GM19372 (cell line): Measurements from ENCODE around the gene AOPEP.
"Not testable (repeated sequence)": the region's sequence is repeated elsewhere in the genome, so short reads cannot be mapped to it uniquely, and the experiment has no call there.

Experiments
- ATAC-seq: cut with Tn5 transposase; IDR thresholded peaks from one replicate; pipeline ENCODE4 v1.9.1; 2021; ENCODE audit warnings: mild to moderate bottlenecking, low read depth, moderate library complexity; ENCODE audit not compliant: unreplicated experiment

Gene AOPEP

DNA sequence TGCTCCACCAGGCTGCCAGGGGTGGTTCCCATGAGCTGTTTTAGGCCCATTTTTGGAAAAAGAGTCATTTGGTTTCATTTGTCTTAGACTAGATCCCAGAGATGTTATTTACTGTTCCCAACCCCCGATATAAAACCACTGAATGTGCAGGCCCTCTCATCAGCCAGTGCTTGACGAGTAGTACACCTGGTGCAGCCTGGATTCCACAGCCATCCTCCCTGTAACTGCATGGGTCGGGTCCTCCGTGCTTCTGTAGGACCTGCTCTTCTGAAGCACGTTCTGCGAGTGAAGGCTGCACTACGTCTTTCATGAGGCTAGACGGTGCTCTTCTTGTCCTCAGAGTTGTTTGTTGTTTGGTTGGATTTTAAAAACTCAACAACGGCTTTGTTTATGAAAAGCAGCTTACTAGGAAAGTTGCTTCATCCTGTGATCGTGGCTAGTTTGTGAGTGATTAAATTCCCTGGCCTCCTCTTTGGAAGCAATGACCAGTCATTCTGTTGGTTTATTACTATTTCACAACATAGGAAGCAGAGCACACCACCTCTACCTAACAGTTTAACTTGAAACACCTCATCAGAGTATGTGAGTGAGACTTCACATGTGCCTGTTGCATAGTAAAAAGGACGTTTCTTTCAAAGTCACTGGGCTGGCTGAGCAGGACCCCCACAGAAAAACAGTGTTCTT is 135.2 kb downstream of the AOPEP start:
- ATAC-seq, result no peak

DNA sequence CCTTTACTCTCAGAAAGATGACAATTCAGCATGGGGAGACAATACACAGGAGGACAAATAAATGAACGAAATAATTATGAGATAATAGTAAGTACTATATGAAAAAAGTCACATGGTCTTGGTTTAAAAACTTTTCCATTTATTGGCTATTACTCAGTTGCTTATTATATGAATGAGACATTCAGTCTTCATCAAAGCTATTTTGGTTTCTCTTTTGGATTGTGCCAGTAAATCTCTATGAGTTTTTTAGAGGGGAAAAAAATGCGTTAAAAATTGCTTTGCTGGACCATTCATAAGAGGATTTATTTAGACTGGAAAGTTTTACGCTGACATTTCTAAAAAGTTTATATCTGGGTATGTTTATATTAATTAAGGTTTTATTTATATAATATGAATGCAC is 137.7 kb downstream of the AOPEP start:
- ATAC-seq, result no peak

DNA sequence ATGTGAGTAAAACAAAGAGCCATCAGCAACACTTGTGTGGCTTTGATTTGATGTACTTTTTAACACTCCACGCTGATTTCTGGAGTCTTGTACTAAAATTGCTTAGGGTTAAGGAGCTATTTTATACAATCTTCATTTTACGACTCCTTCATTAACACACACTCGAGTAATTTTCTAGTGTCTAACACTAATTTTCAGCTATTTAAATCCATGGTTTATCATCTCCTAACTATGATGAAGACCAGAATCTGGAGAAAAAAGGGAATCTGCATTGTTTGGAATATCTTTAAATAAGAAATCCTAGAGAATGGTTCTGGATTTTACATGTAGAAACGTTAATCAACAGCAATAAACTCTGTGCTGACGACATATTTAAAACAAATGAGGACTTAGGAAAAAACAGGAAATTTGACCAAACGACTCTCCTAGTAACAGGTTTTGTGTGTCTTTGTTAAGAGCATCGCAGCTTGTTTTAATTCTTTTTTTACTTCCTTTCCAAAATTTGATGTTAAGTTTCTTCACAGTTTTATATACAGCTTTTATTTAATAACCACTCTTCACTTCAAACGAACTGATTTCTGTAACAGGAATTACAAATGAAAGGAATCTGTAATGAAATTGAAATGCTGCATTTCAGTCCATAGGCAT is 138.5 kb downstream of the AOPEP start:
- no peak for ATAC-seq

DNA sequence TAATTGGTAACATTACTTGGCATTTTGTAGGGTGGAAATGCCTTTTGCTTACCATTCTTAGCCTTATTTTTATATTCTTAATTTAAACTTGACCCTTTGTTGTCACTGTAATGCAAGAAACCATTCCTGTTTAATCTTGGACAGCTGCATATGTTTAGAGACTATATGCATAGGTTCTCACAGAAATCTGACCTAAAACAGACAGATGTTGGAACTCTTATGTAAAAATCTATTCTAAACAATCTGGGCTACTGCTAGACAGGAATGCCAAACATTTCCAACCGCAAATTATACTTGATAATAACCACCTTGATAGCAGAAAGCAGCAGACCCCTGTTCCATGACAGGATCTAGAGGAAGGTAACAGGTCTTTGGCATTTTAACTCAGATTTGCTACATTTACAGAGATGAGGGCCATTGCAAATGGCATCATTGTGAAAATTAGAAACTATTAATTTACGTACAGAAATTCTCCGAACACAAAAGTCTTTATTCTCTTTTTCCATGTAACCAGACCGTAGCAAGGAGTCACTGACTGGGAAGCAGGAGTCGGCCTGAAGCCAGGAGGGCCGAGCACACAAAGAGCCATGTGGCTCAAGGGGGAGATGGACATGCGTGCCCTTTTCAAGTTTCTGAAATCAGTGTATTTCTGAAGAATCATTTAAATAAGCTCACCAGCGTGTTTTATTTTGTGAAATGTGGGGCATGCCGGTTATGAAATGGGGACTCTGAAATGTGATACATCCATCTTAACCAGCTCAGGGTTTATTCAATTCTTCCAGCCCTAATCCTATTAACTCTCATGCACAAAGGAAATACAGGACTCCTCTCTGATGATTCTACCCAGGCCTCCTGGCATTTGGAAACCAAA is 139.3 kb downstream of the AOPEP start:
- ATAC-seq, result no peak

DNA sequence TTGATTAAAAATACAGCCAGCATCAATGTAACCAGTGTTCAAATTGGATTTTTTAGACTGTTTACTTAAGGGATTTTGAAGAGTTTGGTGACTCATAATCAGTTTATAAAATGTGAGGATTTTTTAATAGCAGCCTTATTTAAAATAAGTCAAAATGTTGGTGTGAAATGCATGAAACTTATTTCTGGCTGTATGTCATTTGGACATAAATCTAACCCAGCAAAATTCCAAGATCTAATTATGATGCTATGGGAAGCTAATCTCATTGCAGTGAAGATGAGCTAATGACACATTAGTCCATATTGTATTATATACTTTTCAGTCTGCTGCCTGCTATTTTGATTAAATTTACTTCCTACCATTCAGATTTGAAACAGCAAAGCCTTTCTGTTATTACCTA is 140.3 kb downstream of the AOPEP start:
- ATAC-seq, result no peak

DNA sequence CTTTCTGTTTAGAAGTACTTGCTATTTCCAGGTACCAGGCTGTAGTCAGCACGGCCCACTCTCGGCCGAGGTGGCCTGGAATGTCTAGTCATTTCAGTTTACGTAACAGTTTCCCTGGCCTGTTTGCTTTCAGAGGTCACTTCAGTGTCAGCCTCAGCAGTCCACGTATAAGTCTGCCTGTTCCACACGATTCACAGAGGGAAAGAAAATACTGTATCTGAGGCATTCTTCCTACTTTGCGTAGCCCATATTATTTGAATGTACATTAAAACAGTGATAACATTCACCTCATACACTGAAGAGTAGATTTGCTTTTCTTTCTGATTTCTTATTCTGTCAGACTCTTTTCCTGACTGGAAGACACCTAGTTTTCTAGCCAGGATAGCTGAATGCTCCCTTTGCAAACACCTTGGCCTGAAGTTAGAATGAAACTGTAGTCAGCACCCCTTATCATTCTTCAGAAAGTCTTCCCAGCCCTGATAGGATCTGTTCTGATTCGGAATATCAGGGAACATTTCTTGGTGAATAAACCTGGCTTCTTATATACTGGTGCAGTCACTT is 140.9 kb downstream of the AOPEP start:
- no peak for ATAC-seq

DNA sequence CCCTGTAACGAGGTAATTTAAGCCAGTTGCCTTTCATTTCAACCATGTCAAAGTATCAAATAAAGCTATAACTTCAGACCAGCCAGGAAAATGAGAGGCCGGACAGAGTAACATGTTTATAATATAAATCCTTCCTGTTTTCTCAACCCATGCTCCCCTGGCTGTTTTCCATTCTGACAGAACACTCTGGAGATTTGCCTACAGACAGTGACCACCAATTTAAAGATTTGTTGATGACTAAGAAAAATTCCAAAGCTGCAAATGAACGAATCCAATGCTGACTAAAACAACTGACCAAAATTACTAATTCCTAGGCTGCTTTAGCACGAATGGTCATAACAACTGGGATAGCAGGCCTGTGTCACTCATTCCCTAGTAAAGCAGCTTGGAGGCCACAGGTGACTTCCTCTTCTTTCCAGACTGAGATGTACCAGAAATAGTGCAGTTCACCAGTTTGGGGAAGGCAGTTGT is 141.4 kb downstream of the AOPEP start:
- ATAC-seq, result no peak

DNA sequence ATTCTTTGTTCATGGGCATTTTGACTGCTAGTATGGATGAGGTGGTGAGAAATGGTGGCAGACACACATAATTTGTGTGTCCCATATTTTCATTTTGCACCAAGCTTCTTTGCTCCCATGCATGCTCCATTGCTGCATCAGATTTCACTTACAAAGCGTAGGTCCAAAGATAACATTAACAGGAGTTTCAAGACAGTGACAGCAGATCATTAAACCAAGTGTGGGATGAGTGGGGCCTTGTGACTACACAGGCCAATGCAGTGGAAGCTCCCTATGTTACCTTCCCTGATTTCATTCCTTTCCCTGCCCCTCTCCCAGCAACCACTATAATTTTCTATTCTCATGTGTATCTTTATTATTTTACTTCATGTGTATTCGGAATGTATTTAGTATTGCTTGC is 142.0 kb downstream of the AOPEP start:
- ATAC-seq, result no peak

DNA sequence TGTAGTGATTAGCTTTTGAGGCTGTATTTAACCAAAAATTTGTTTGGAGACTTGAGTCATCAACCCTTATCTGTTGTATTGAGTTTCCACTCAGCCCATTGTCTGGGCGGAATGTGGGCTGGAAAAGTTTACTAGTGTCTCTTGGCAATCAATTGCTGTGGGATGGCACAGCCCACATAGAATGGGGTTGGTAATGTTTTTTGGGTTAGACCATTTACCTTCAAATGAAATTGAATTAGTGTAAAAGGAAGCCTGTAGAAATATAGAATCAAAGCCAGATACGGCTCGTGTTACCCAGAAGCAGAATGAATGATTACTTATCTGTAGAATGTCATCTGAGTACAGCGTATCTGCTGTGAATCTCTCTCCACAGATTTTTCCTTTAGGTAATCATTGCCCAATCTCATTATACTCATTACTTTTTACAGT is 142.9 kb downstream of the AOPEP start:
- ATAC-seq, result no peak

DNA sequence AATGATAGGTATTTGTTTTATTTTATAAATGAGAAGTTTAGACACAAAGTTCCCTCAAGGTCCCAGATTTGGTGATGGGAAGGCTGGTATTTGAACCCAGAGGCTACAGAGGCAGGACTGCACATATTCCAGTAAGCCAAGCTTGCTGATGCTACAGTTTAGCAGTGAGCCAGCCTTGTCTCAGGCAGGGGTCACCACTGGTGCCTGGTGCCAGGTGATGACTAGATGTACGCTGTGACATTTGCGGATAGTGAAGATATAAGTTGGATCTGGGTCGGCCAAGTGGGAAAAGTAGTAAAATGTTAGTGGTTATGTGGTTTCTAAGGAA is 143.9 kb downstream of the AOPEP start:
- ATAC-seq, result no peak

DNA sequence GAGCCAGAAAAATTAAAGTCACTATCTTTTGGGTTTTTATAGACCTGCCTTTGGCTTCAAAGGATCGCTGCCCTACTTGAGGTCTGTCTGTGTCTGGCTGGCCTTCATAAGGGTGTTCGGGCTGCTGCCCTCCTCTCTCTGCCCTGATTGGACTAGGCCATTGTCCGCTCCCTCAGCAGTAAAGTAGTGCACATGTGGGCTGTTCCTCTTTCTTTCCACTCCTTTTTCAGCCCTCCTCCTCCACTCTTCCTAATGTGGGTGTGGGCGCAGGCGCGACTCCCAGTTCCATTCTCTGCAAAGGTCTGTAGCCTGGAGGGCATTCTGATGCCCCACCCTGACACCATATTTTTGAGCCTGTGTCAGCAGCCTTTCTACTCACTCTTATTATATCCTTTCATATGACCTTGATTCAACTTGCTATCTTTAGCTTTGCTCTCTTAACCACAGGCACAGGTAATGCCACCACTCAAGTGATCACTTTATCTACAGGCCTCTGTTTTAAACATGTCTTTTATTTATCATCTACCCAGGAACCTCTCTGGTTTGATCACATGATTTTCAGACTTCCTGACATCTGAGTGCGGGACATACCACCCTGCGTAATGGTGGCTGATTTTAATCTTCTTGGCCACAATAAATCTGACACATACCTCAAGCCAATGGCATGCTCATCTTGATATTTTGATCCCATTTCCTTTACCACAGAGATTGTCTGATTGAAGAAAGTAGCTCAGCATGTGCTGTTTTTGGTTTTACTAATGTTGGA is 144.5 kb downstream of the AOPEP start:
- ATAC-seq, result no peak

DNA sequence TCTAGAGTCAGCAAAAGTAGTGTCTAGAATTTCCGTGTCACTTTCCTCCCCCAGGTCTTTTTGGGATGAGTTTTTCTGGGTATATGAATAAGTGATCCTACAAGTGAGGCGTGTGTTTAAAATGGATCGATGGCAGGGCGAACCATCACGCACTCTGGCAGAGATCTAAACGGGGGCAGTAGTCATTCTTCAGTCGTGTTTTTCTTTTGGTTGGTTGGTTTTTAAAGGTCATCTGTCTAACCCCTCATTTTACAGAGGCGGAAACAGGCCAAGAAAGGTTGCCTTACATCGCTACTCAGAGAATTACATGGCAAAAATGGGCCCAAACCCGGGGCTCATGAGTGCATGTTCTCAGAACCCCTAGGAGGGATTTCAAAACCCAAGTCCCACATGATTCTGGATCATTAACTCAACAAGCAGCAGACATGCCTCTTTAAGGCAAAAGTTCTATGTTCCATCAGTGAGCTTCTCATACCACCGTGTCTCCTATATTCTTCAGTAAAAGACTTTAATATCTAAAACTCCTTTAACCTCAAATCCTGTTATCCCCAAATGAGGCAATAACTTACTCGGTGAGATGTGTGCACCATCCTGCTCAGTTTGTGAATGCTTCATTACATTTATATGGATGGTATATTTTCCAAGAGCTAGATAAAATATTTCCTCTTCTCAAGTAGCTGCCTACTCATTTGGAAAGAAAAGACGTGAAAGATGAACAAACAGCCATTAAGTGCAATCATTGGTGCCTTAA is 145.8 kb downstream of the AOPEP start:
- no peak for ATAC-seq

DNA sequence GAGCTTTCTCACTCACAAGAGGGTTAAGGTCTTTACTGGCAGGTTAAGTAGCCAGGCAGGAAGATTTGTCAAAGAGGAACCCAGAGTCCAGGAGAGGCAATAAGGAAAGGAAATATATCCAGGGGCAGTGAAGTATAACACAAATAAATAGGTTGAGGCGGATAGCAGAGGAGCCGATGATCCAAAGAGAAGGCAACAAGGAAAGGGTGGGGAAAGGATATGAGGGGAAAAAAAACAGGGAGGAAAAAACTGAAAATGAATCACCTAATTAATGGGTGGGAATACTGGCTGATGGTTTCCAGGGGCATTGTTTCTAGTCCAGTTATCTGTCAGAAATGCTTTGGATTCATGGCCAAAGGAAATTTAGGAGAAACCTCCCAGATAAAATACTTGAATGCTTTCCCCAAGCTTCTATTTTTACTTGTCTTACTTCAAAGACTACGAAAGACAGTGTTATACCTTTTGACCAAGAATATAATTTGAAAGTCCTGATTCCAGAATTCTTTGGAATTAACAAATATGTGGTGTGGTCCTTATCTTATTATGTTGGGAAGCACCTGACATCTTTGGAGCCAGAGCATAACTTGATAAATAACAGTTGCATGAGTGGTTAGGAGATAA is 146.5 kb downstream of the AOPEP start:
- no peak for ATAC-seq

DNA sequence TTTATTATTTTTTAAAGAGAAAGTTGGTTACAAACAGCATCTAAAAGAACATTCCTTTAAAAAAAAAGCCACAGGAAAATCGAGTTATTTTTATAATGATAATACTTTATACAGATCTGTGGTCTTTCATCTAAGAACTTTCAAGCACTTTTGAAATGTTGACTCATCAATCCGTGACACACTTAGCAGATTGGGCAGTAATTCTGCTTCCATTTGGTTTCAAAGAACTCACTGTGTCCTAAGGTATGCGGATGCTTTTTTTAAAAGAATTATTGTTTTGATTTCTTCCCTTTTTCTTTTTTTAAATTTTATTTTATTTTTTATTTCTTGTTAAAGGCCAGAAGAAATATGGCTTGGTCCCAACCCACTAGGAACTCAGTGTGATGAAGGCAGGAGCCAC is 147.8 kb downstream of the AOPEP start:
- no peak for ATAC-seq

DNA sequence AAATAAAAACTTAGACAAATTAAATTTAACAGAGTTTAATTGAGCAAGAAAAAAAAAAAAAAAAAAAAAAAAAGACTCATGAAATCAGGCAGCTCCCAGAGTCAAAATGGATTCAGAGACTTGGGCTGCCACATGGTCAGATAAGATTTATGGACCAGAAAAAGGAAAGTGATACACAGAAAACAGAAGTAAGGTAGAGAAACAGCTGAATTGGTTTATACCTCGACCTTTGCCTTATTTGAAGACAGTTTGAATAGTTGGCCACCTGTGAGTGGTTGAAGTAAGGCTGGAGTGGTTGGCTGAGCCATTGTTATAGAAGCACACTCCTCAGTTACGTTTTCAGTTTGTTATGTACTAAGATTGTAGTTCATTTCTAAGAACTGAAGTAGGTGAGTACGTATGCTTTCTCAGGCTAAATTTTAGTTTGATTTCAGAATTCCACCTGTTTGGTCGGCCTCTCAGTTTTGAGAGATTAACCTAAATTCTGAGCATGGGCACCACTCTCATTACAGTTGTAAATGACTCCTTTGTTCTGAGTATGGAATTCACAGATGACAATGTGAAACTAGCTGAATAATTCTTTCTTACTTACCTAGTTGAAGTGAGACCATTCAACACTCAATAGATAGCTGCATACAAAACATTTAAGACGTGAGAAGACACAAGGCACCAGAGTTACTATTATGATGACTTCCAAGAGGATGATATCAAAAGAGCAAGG is 149.0 kb downstream of the AOPEP start:
- ATAC-seq, result no peak

DNA sequence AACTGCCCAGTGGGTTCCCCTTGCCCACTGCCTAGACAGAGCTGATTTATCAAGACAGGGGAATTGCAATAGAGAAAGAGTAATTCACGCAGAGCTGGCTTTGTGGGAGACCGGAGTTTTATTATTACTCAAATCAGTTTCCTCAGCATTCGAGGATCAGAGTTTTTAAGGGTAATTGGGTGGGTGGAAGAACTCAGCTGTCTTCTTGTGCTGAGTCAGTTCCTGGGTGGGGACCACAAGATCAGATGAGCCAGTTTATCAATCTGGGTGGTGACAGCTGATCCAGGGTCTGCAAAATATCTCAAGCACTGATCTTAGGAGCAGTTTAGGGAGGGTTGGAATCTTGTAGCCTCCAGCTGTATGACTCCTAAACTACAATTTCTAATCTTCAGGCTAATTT is 152.3 kb downstream of the AOPEP start:
- not testable (repeated sequence) for ATAC-seq

DNA sequence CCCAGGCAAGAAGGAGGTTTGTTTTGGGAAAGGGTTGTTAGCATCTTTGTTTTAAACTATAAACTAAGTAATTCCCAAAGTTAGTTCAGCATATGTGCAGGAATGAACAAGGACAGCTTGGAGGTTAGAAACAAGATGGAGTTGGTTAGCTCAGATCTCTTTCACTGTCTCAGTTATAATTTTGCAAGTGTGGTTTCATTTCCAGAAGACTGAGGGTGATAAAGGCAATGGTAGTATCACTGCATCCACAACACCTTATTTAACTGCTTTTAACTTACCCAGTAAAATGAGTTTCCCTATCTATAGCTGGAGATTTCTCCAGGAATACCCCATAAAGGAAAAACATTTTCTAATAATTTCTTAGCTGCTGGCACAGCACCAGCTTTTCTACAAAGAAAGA is 152.7 kb downstream of the AOPEP start:
- no peak for ATAC-seq

DNA sequence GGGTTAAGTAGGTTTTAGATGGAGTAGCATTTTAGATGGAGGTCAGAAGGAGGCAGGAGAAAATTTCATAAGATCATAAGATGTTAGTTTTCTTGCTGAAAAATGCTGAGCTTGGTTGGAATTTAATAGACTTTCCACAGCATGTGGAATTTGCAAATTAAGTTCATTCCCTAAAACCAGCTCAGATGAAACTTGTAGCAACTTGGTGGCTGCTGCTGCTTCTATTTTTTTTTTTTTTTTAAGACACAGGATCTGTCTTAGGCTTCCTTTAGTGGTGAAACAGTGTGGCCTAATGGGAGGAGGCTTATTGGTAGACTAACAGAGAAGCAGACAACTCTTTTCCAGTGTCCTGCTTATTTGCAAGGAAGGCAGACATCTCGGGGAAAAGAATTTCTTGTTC is 154.5 kb downstream of the AOPEP start:
- ATAC-seq, result no peak

DNA sequence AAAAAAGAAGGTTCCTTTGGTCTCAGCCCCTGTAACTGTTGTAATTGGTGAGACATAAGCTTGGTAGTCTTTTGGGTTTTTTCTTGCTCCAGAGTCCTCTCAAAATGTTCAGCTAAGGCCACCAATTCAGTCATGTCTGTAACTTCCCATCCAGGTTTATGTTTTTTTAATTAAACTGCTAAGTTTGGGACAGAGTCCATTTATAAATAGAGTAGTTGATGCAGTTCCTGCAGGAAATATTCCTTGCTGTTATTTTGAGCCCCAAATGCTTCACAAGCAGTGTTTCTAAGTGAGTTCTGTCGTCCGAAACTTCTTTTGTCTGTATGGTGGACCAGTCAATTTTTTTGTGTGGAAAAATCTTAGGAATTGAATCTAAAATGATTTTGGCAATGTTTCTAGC is 155.0 kb downstream of the AOPEP start:
- ATAC-seq, result no peak
